Endodermal cell (in vitro differentiated cells): ENCODE data around the gene TXK. TPM values are rescaled to one million over a fixed set of nuclear protein-coding genes. Genes with fewer than 3 reads are reported as not detected.

Experiments
- DNase-seq: peaks from one replicate; pipeline ENCODE4 v3.0.0-alpha.2; 2017
- H3K27ac ChIP-seq: 2 replicates; pipeline ENCODE4 v1.5.1; 2013; ENCODE audit warnings: mild to moderate bottlenecking, low read depth, low read length, moderate library complexity
- H3K27me3 ChIP-seq: 2 replicates; pipeline ENCODE4 v1.6.1; 2013; ENCODE audit warnings: mild to moderate bottlenecking, low read length, moderate library complexity; ENCODE audit not compliant: insufficient read depth, control insufficient read depth, poor library complexity, severe bottlenecking
- H3K36me3 ChIP-seq: 2 replicates; pipeline ENCODE4 v1.7.0; 2013; ENCODE audit warnings: mild to moderate bottlenecking, low read length, moderate library complexity; ENCODE audit not compliant: control insufficient read depth, insufficient read depth
- H3K4me1 ChIP-seq: one replicate; pipeline ENCODE4 v1.7.0; 2013; ENCODE audit warnings: low read length; ENCODE audit not compliant: control insufficient read depth, insufficient read depth
- H3K4me3 ChIP-seq: 2 replicates; pipeline ENCODE4 v1.5.1; 2013; ENCODE audit warnings: mild to moderate bottlenecking, low read length, moderate library complexity
- H3K9ac ChIP-seq: 2 replicates; pipeline ENCODE4 v1.6.1; 2013; ENCODE audit warnings: mild to moderate bottlenecking, low read length, moderate library complexity; ENCODE audit not compliant: poor library complexity, severe bottlenecking; ENCODE audit errors: extremely low read depth
- H3K9me3 ChIP-seq: 2 replicates; pipeline ENCODE4 v1.6.1; 2013; ENCODE audit warnings: mild to moderate bottlenecking, low read length, moderate library complexity; ENCODE audit not compliant: control insufficient read depth
- H3K27ac Mint-ChIP-seq: 2 replicates; pipeline ENCODE4 v1.8.0; 2020; ENCODE audit warnings: mixed read lengths
- H3K27me3 Mint-ChIP-seq: 2 replicates; pipeline ENCODE4 v1.8.0; 2021; ENCODE audit warnings: mild to moderate bottlenecking, mixed read lengths; ENCODE audit not compliant: insufficient read depth
- H3K36me3 Mint-ChIP-seq: 2 replicates; pipeline ENCODE4 v1.8.0; 2020; ENCODE audit warnings: low read depth, mixed read lengths
- H3K4me1 Mint-ChIP-seq: 2 replicates; pipeline ENCODE4 v1.8.0; 2020; ENCODE audit warnings: mixed read lengths
- H3K4me3 Mint-ChIP-seq: 2 replicates; pipeline ENCODE4 v1.8.0; 2020; ENCODE audit warnings: mild to moderate bottlenecking, moderate library complexity, mixed read lengths
- H3K9me3 Mint-ChIP-seq: 2 replicates; pipeline ENCODE4 v1.8.0; 2020; ENCODE audit warnings: mild to moderate bottlenecking, mixed read lengths
- CTCF ChIP-seq: fragments of 200-600 bp; sonication (generic); conservative IDR thresholded peaks from 2 replicates; pipeline ENCODE4 v1.5.0; 2021; ENCODE audit warnings: antibody characterized with exemption, mild to moderate bottlenecking
- WGBS, 2 experiments: methylation state at CpG; one replicate each; pipeline versions ENCODE4 v1.1.5 to v1.1.7; 2013; ENCODE audit warnings: missing lambda C conversion rate in 2 of 2, mixed read lengths in 1 of 2; ENCODE audit not compliant: insufficient coverage in 1 of 2, insufficient read length in 1 of 2; 5-methylcytosine and 5-hydroxymethylcytosine counted together
- total RNA-seq, 2 donors: library from RNA; stranded (reverse); fragmentation: NEBNext Ultra II Directional in 1 of 2; extraction: Animal tissue kit (Norgen Biotek cat#: 25700) in 1 of 2; gene quantifications; 2 replicates in 1 of 2; 3 replicates in 1 of 2; pipeline ENCODE4 v1.2.1, GENCODE V29; 2021

Gene TXK
- total RNA-seq, 2 donors from 2014 or later, result 0.66 to 0.68 TPM

GRCh38 chr4:48079972-48080391 lies 54.1 kb downstream of the TXK start:
- WGBS, 2 experiments, result 91 to 93% methylated on average over 3 of the region's 3 CpGs
- Mint-ChIP-seq H3K4me3 (no peak overlapping the region), H3K4me1 (peaks cover 20% of the 10 kb centered on the region), H3K9me3 (no peaks in the 10 kb centered on the region), H3K27me3 (peaks cover 15% of the 10 kb centered on the region), H3K27ac (no peak overlapping the region), H3K36me3 (no peaks in the 10 kb centered on the region)
- H3K27me3 ChIP-seq, result no peaks in the 10 kb centered on the region
- DNase-seq, result no peak
- H3K36me3 ChIP-seq, result no peaks in the 10 kb centered on the region
- H3K9me3 ChIP-seq, result no peaks in the 10 kb centered on the region
- no peak overlapping the region for H3K9ac ChIP-seq
- H3K4me3 ChIP-seq, result no peak overlapping the region
- H3K4me1 ChIP-seq, result no peaks in the 10 kb centered on the region
- TF ChIP-seq CTCF, result no peak
- H3K27ac ChIP-seq, result no peak overlapping the region

GRCh38 chr4:48078862-48079655 lies 55.0 kb downstream of the TXK start:
- H3K4me3 ChIP-seq, result no peak overlapping the region
- no peak for TF ChIP-seq CTCF
- no peaks in the 10 kb centered on the region for H3K36me3 ChIP-seq
- no peak overlapping the region for H3K9ac ChIP-seq
- Mint-ChIP-seq H3K4me1 (peaks cover 26% of the 10 kb centered on the region), H3K27me3 (peaks cover 11% of the 10 kb centered on the region), H3K27ac (no peak overlapping the region), H3K4me3 (no peak overlapping the region), H3K9me3 (no peaks in the 10 kb centered on the region), H3K36me3 (no peaks in the 10 kb centered on the region)
- 93 to 98% methylated on average over 2 to 4 of the region's 5 CpGs for WGBS, 2 experiments
- H3K4me1 ChIP-seq, result peaks cover 1% of the 10 kb centered on the region
- H3K27ac ChIP-seq, result no peak overlapping the region
- H3K9me3 ChIP-seq, result no peaks in the 10 kb centered on the region
- H3K27me3 ChIP-seq, result no peaks in the 10 kb centered on the region
- DNase-seq, result no peak

- peaks cover 6% of the 10 kb centered on the region for H3K4me1 ChIP-seq
- no peaks in the 10 kb centered on the region for H3K9me3 ChIP-seq
- Mint-ChIP-seq H3K4me1 (peaks cover 33% of the 10 kb centered on the region), H3K27ac (no peak overlapping the region), H3K36me3 (no peaks in the 10 kb centered on the region), H3K4me3 (no peak overlapping the region), H3K27me3 (peaks cover 10% of the 10 kb centered on the region), H3K9me3 (no peaks in the 10 kb centered on the region)
- DNase-seq, result no peak
- no peak for TF ChIP-seq CTCF
- no peak overlapping the region for H3K27ac ChIP-seq
- H3K9ac ChIP-seq, result no peak overlapping the region
- H3K36me3 ChIP-seq, result no peaks in the 10 kb centered on the region
- H3K27me3 ChIP-seq, result no peaks in the 10 kb centered on the region
- H3K4me3 ChIP-seq, result no peak overlapping the region
- 0 to 48% methylated on average over 1 to 2 of the region's 2 CpGs for WGBS, 2 experiments
Observed at GRCh38 chr4:48078425-48078824, 55.6 kb downstream of the TXK start.
